Measurements from ENCODE around the gene SLC26A4.

Gene SLC26A4

GRCh38 chr7:107666790-107667189, 6.2 kb downstream of the SLC26A4 start:
- no peaks in the 10 kb centered on the region for H3F3A ChIP-seq (ENCODE audit: insufficient read depth)
- H3K27ac ChIP-seq (ENCODE audit: low read depth, low read length) = no peak overlapping the region
- H3K27me3 ChIP-seq (ENCODE audit: low read length) = peaks cover 5% of the 10 kb centered on the region; the same call in 1 of the 2 replicates
- no peak overlapping the region for H3K4me3 ChIP-seq (ENCODE audit: insufficient read depth, low read length, poor library complexity, severe bottlenecking)
- TF ChIP-seq CTCF (IDR thresholded peaks at IDR 0.05; ENCODE audit: insufficient read depth, low read length, poor library complexity, severe bottlenecking) (no peak), EZH2phosphoT487 (conservative IDR thresholded peaks at IDR 0.05; ENCODE audit: low read length) (no peak)
- H3K79me2 ChIP-seq (ENCODE audit: insufficient read depth, low read length) = no peaks in the 10 kb centered on the region
- no peaks in the 10 kb centered on the region for H4K20me1 ChIP-seq (ENCODE audit: low read depth, low read length)
- no peak overlapping the region for H2AFZ ChIP-seq (ENCODE audit: low read depth, low read length, severe bottlenecking)
- H3K9ac ChIP-seq (ENCODE audit: low read length) = no peak overlapping the region
- no peaks in the 10 kb centered on the region for H3K36me3 ChIP-seq (ENCODE audit: low read length)
- H3K9me3 ChIP-seq (ENCODE audit: insufficient read depth, low read length) = no peaks in the 10 kb centered on the region
- H3K4me2 ChIP-seq (ENCODE audit: low read depth, low read length, poor library complexity, severe bottlenecking) = no peak overlapping the region
- H3K9me2 ChIP-seq (replicated peaks; ENCODE audit: insufficient read depth, low read length) = no peaks in the 10 kb centered on the region

GRCh38 chr7:107667341-107667740, 6.7 kb downstream of the SLC26A4 start:
- Histone ChIP-seq H3K9me3 (ENCODE audit: insufficient read depth, low read length) (no peaks in the 10 kb centered on the region), H3F3A (ENCODE audit: insufficient read depth) (no peaks in the 10 kb centered on the region), H3K4me2 (ENCODE audit: low read depth, low read length, poor library complexity, severe bottlenecking) (no peak overlapping the region), H4K20me1 (ENCODE audit: low read depth, low read length) (no peaks in the 10 kb centered on the region), H3K27me3 (ENCODE audit: low read length) (peaks cover 5% of the 10 kb centered on the region; the same call in 1 of the 2 replicates), H3K4me3 (ENCODE audit: insufficient read depth, low read length, poor library complexity, severe bottlenecking) (no peak overlapping the region), H3K36me3 (ENCODE audit: low read length) (no peaks in the 10 kb centered on the region), H3K9me2 (replicated peaks; ENCODE audit: insufficient read depth, low read length) (no peaks in the 10 kb centered on the region), H3K79me2 (ENCODE audit: insufficient read depth, low read length) (no peaks in the 10 kb centered on the region), H2AFZ (ENCODE audit: low read depth, low read length, severe bottlenecking) (no peak overlapping the region), H3K27ac (ENCODE audit: low read depth, low read length) (no peak overlapping the region), H3K9ac (ENCODE audit: low read length) (no peak overlapping the region)
- no peak for TF ChIP-seq EZH2phosphoT487 (conservative IDR thresholded peaks at IDR 0.05; ENCODE audit: low read length)
- TF ChIP-seq CTCF (IDR thresholded peaks at IDR 0.05; ENCODE audit: insufficient read depth, low read length, poor library complexity, severe bottlenecking) = no peak

- no peaks in the 10 kb centered on the region for H3K9me2 ChIP-seq (replicated peaks; ENCODE audit: insufficient read depth, low read length)
- no peak overlapping the region for H3K9ac ChIP-seq (ENCODE audit: low read length)
- no peaks in the 10 kb centered on the region for H3F3A ChIP-seq (ENCODE audit: insufficient read depth)
- H3K36me3 ChIP-seq (ENCODE audit: low read length) = no peaks in the 10 kb centered on the region
- H4K20me1 ChIP-seq (ENCODE audit: low read depth, low read length) = no peaks in the 10 kb centered on the region
- no peak overlapping the region for H3K27ac ChIP-seq (ENCODE audit: low read depth, low read length)
- H2AFZ ChIP-seq (ENCODE audit: low read depth, low read length, severe bottlenecking) = no peak overlapping the region
- H3K4me2 ChIP-seq (ENCODE audit: low read depth, low read length, poor library complexity, severe bottlenecking) = no peak overlapping the region
- TF ChIP-seq EZH2phosphoT487 (conservative IDR thresholded peaks at IDR 0.05; ENCODE audit: low read length) (no peak), CTCF (IDR thresholded peaks at IDR 0.05; ENCODE audit: insufficient read depth, low read length, poor library complexity, severe bottlenecking) (no peak)
- H3K9me3 ChIP-seq (ENCODE audit: insufficient read depth, low read length) = no peaks in the 10 kb centered on the region
- peaks cover 5% of the 10 kb centered on the region; the same call in 1 of the 2 replicates for H3K27me3 ChIP-seq (ENCODE audit: low read length)
- H3K4me3 ChIP-seq (ENCODE audit: insufficient read depth, low read length, poor library complexity, severe bottlenecking) = no peak overlapping the region
- no peaks in the 10 kb centered on the region for H3K79me2 ChIP-seq (ENCODE audit: insufficient read depth, low read length)
Observed at GRCh38 chr7:107668296-107668695, 7.7 kb downstream of the SLC26A4 start.

All from SU-DHL-6 (cell line).